NCI-H2196 (cell line): ENCODE measurements around the gene GSPT1.

Experiments
- DNase-seq: peaks from one replicate; lab custom pipeline; 2025; ENCODE audit not compliant: unreplicated experiment; lab: John Stamatoyannopoulos, UW

The GSPT1 gene

GRCh38 chr16:11913425-11914079 lies 2.2 kb downstream of the GSPT1 start:
- DNase-seq, result no peak

- no peak for DNase-seq
Observed at GRCh38 chr16:11909653-11910545, 5.9 kb downstream of the GSPT1 start.

- no peak for DNase-seq
Observed at GRCh38 chr16:11907160-11907970, 8.4 kb downstream of the GSPT1 start.

GRCh38 chr16:11903906-11904305 lies 11.8 kb downstream of the GSPT1 start:
- no peak for DNase-seq

GRCh38 chr16:11901091-11901490 lies 14.7 kb downstream of the GSPT1 start:
- no peak for DNase-seq

GRCh38 chr16:11896486-11897176 lies 19.1 kb downstream of the GSPT1 start:
- no peak for DNase-seq

GRCh38 chr16:11893571-11893970 lies 22.2 kb downstream of the GSPT1 start:
- DNase-seq, result no peak

- no peak for DNase-seq
Observed at GRCh38 chr16:11892761-11893160, 23.0 kb downstream of the GSPT1 start.

GRCh38 chr16:11890231-11890965 lies 25.4 kb downstream of the GSPT1 start:
- no peak for DNase-seq

GRCh38 chr16:11886881-11887280 lies 28.9 kb downstream of the GSPT1 start:
- DNase-seq, result no peak

GRCh38 chr16:11884035-11884434 lies 31.7 kb downstream of the GSPT1 start:
- DNase-seq, result no peak

GRCh38 chr16:11880007-11880406 lies 35.7 kb downstream of the GSPT1 start:
- DNase-seq, result no peak

- no peak for DNase-seq
Observed at GRCh38 chr16:11877374-11877773, 38.4 kb downstream of the GSPT1 start.

GRCh38 chr16:11876306-11876705 lies 39.5 kb downstream of the GSPT1 start:
- DNase-seq, result no peak

- DNase-seq, result no peak
Observed at GRCh38 chr16:11875721-11876120, 40.0 kb downstream of the GSPT1 start.

GRCh38 chr16:11871193-11871592 lies 44.6 kb downstream of the GSPT1 start:
- DNase-seq, result no peak

- no peak for DNase-seq
Observed at GRCh38 chr16:11870399-11870798, 45.4 kb downstream of the GSPT1 start.

GRCh38 chr16:11869353-11870228 lies 46.2 kb downstream of the GSPT1 start:
- no peak for DNase-seq

GRCh38 chr16:11868412-11868980 lies 47.3 kb downstream of the GSPT1 start:
- no peak for DNase-seq
